ENCODE data around the gene PCOLCE2. TPM values are rescaled to one million over a fixed set of nuclear protein-coding genes. Genes with fewer than 3 reads are reported as not detected.

Gene PCOLCE2
- total RNA-seq, 1 donor from 2014 or later, result 5.4 TPM

DNA sequence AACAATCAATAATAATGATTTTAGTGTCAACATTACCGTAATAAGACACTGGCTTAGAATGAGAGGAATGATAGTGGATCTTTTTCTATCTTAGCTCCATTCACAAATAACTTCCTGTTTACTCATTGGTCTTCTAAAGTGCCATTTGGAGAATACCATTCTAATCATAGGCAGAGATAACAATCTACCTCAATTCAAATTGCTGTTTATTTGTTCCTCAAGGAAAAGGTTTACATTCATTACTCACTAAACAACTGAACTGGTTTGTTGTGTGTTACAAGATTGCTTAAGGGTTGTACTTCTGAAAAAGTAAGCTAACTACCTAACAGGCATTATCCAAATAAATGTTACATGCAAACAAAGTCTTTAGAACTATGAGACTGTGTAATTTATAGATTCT is 8.1 kb upstream of the PCOLCE2 start:
- TF ChIP-seq, protein P1, sequence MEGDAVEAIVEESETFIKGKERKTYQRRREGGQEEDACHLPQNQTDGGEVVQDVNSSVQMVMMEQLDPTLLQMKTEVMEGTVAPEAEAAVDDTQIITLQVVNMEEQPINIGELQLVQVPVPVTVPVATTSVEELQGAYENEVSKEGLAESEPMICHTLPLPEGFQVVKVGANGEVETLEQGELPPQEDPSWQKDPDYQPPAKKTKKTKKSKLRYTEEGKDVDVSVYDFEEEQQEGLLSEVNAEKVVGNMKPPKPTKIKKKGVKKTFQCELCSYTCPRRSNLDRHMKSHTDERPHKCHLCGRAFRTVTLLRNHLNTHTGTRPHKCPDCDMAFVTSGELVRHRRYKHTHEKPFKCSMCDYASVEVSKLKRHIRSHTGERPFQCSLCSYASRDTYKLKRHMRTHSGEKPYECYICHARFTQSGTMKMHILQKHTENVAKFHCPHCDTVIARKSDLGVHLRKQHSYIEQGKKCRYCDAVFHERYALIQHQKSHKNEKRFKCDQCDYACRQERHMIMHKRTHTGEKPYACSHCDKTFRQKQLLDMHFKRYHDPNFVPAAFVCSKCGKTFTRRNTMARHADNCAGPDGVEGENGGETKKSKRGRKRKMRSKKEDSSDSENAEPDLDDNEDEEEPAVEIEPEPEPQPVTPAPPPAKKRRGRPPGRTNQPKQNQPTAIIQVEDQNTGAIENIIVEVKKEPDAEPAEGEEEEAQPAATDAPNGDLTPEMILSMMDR (IDR thresholded peaks at IDR 0.05; ENCODE audit: insufficient read depth, low read depth, low read length), result no peak
- TF ChIP-seq EZH2 (IDR thresholded peaks at IDR 0.05; ENCODE audit: insufficient read depth, low read length), result no peak
- H3K4me3 Mint-ChIP-seq (ENCODE audit: unreplicated experiment), result no peak overlapping the region
- peaks cover 5% of the 10 kb centered on the region for H3K27me3 Mint-ChIP-seq (ENCODE audit: low read depth, unreplicated experiment)
- Histone ChIP-seq H3K27ac (ENCODE audit: low read depth, low read length) (no peak overlapping the region), H3K4me2 (ENCODE audit: low read length) (no peak overlapping the region), H3K9me3 (ENCODE audit: insufficient read depth, low read depth, low read length) (no peaks in the 10 kb centered on the region), H4K20me1 (ENCODE audit: insufficient read depth, low read length) (no peaks in the 10 kb centered on the region), H3K9ac (ENCODE audit: low read length) (no peak overlapping the region), H3K4me3 (ENCODE audit: insufficient read depth, low read depth, low read length) (no peak overlapping the region), H3K27me3 (ENCODE audit: insufficient read depth, low read length) (no peaks in the 10 kb centered on the region), H3K4me1 (ENCODE audit: insufficient read depth, low read length) (no peaks in the 10 kb centered on the region), H3K79me2 (ENCODE audit: insufficient read depth, low read length) (no peaks in the 10 kb centered on the region), H3K36me3 (ENCODE audit: insufficient read depth, low read length) (no peaks in the 10 kb centered on the region), H2AFZ (ENCODE audit: low read depth, low read length) (no peak overlapping the region)
- peaks cover 10% of the 10 kb centered on the region for H3K4me1 Mint-ChIP-seq (ENCODE audit: low read depth, unreplicated experiment)
- no peak for DNase-seq (ENCODE audit: low read depth)
- no peaks in the 10 kb centered on the region for H3K9me3 Mint-ChIP-seq (ENCODE audit: unreplicated experiment)
- H3K27ac Mint-ChIP-seq (ENCODE audit: unreplicated experiment), result no peak overlapping the region
- peak; percentile 26 for FAIRE-seq
- H3K36me3 Mint-ChIP-seq (ENCODE audit: low read depth, unreplicated experiment), result no peaks in the 10 kb centered on the region

DNA sequence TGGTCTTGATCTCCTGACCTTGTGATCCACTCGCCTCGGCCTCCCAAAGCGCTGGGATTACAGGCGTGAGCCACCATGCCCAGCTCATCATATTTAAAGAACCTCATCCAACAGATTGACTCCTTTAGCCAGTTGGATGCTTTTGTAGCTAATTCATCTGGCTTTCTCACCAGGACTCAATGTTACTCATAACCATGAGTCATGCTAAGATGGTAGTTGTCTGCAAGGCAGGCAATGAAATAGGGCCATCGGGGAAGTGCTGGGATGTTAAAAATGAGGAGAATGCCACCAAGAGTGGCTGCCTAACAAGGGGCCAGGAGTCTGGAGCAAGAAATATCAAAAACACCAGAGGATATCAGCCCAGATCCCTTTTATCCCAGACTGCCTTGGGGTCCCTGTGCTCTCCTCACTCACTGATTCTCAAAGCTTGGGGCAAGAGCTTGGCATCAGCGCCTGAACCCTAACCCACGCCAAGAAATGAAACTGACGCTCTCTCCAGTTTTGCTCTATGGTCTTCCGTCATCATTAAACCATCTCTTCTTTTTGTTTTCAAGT is 7.4 kb upstream of the PCOLCE2 start:
- Mint-ChIP-seq H3K36me3 (ENCODE audit: low read depth, unreplicated experiment) (no peaks in the 10 kb centered on the region), H3K27me3 (ENCODE audit: low read depth, unreplicated experiment) (peaks cover 7% of the 10 kb centered on the region), H3K4me1 (ENCODE audit: low read depth, unreplicated experiment) (peaks cover 10% of the 10 kb centered on the region), H3K9me3 (ENCODE audit: unreplicated experiment) (no peaks in the 10 kb centered on the region), H3K27ac (ENCODE audit: unreplicated experiment) (peak overlapping the region; percentile 77), H3K4me3 (ENCODE audit: unreplicated experiment) (no peak overlapping the region)
- no peak for TF ChIP-seq EZH2 (IDR thresholded peaks at IDR 0.05; ENCODE audit: insufficient read depth, low read length)
- TF ChIP-seq, protein P1 (IDR thresholded peaks at IDR 0.05; ENCODE audit: insufficient read depth, low read depth, low read length), result no peak
- Histone ChIP-seq H4K20me1 (ENCODE audit: insufficient read depth, low read length) (no peaks in the 10 kb centered on the region), H3K9me3 (ENCODE audit: insufficient read depth, low read depth, low read length) (no peaks in the 10 kb centered on the region), H3K9ac (ENCODE audit: low read length) (no peak overlapping the region), H3K4me2 (ENCODE audit: low read length) (peak overlapping the region; percentile 41), H3K4me3 (ENCODE audit: insufficient read depth, low read depth, low read length) (no peak overlapping the region), H3K27me3 (ENCODE audit: insufficient read depth, low read length) (no peaks in the 10 kb centered on the region), H3K36me3 (ENCODE audit: insufficient read depth, low read length) (no peaks in the 10 kb centered on the region), H3K79me2 (ENCODE audit: insufficient read depth, low read length) (no peaks in the 10 kb centered on the region), H3K27ac (ENCODE audit: low read depth, low read length) (no peak overlapping the region), H2AFZ (ENCODE audit: low read depth, low read length) (peak overlapping the region; percentile 57), H3K4me1 (ENCODE audit: insufficient read depth, low read length) (no peaks in the 10 kb centered on the region)
- no peak for FAIRE-seq
- peak; percentile 80 for DNase-seq (ENCODE audit: low read depth)

- H3K27ac ChIP-seq (ENCODE audit: low read depth, low read length), result no peak overlapping the region
- no peaks in the 10 kb centered on the region for H3K36me3 Mint-ChIP-seq (ENCODE audit: low read depth, unreplicated experiment)
- H3K79me2 ChIP-seq (ENCODE audit: insufficient read depth, low read length), result no peaks in the 10 kb centered on the region
- no peaks in the 10 kb centered on the region for H4K20me1 ChIP-seq (ENCODE audit: insufficient read depth, low read length)
- FAIRE-seq (no peak), DNase-seq (ENCODE audit: low read depth) (no peak)
- no peak for TF ChIP-seq EZH2 (IDR thresholded peaks at IDR 0.05; ENCODE audit: insufficient read depth, low read length)
- TF ChIP-seq, protein P1 (IDR thresholded peaks at IDR 0.05; ENCODE audit: insufficient read depth, low read depth, low read length), result no peak
- H3K9me3 Mint-ChIP-seq (ENCODE audit: unreplicated experiment), result no peaks in the 10 kb centered on the region
- H3K4me3 ChIP-seq (ENCODE audit: insufficient read depth, low read depth, low read length), result no peak overlapping the region
- no peaks in the 10 kb centered on the region for H3K36me3 ChIP-seq (ENCODE audit: insufficient read depth, low read length)
- H3K4me1 Mint-ChIP-seq (ENCODE audit: low read depth, unreplicated experiment), result peaks cover 10% of the 10 kb centered on the region
- H3K4me3 Mint-ChIP-seq (ENCODE audit: unreplicated experiment), result no peak overlapping the region
- H3K9ac ChIP-seq (ENCODE audit: low read length), result no peak overlapping the region
- no peaks in the 10 kb centered on the region for H3K4me1 ChIP-seq (ENCODE audit: insufficient read depth, low read length)
- no peak overlapping the region for H2AFZ ChIP-seq (ENCODE audit: low read depth, low read length)
- H3K27me3 Mint-ChIP-seq (ENCODE audit: low read depth, unreplicated experiment), result peaks cover 13% of the 10 kb centered on the region
- H3K9me3 ChIP-seq (ENCODE audit: insufficient read depth, low read depth, low read length), result no peaks in the 10 kb centered on the region
- H3K27me3 ChIP-seq (ENCODE audit: insufficient read depth, low read length), result peaks cover 1% of the 10 kb centered on the region
- H3K27ac Mint-ChIP-seq (ENCODE audit: unreplicated experiment), result no peak overlapping the region
- H3K4me2 ChIP-seq (ENCODE audit: low read length), result no peak overlapping the region
These were observed 5.6 kb upstream of the PCOLCE2 start for GRCh38 chr3:142894493-142894892.

Measured in astrocyte (in vitro differentiated cells and primary cell).